Choroid plexus epithelial cell (primary cell): ENCODE data around the gene UBE2Q2.
"Not testable (repeated sequence)": the region's sequence is repeated elsewhere in the genome, so short reads cannot be mapped to it uniquely, and the experiment has no call there.

Source experiments
- DNase-seq: peaks from one replicate; pipeline ENCODE4 v3.0.0-alpha.2; 2010; ENCODE audit warnings: low read depth
- H3K4me3 ChIP-seq: 2 replicates; pipeline ENCODE4 v1.5.1; 2011; ENCODE audit warnings: low read depth, mild to moderate bottlenecking, control low read depth, low read length, moderate library complexity
- TF ChIP-seq, protein P1 (sequence below): conservative IDR thresholded peaks from 2 replicates; pipeline ENCODE4 v1.5.1; 2011; ENCODE audit warnings: low read depth, mild to moderate bottlenecking, control low read depth, inconsistent platforms, low read length, moderate library complexity

The UBE2Q2 gene

DNA sequence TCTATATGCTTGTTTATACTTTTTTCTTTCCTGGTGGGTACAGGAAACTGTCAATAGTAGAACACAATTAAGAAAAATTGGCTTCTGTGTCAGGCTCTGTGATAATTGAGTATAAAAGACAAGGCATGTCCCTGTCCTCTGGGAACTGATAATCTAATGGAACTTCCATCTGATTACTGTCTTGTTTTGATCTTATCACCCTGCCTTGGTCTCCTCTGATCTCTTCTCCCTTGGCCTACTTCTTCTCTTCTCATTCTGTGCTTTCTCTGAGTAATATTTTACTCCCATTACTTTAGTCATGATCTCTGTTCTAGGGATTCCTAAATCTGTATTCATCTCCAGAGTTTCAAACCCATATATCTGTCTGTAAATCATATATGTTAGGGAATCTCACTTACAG, 14.6 kb downstream of the UBE2Q2 start:
- no peak for DNase-seq
- no peak overlapping the region for H3K4me3 ChIP-seq
- TF ChIP-seq, protein P1, sequence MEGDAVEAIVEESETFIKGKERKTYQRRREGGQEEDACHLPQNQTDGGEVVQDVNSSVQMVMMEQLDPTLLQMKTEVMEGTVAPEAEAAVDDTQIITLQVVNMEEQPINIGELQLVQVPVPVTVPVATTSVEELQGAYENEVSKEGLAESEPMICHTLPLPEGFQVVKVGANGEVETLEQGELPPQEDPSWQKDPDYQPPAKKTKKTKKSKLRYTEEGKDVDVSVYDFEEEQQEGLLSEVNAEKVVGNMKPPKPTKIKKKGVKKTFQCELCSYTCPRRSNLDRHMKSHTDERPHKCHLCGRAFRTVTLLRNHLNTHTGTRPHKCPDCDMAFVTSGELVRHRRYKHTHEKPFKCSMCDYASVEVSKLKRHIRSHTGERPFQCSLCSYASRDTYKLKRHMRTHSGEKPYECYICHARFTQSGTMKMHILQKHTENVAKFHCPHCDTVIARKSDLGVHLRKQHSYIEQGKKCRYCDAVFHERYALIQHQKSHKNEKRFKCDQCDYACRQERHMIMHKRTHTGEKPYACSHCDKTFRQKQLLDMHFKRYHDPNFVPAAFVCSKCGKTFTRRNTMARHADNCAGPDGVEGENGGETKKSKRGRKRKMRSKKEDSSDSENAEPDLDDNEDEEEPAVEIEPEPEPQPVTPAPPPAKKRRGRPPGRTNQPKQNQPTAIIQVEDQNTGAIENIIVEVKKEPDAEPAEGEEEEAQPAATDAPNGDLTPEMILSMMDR, result no peak

DNA sequence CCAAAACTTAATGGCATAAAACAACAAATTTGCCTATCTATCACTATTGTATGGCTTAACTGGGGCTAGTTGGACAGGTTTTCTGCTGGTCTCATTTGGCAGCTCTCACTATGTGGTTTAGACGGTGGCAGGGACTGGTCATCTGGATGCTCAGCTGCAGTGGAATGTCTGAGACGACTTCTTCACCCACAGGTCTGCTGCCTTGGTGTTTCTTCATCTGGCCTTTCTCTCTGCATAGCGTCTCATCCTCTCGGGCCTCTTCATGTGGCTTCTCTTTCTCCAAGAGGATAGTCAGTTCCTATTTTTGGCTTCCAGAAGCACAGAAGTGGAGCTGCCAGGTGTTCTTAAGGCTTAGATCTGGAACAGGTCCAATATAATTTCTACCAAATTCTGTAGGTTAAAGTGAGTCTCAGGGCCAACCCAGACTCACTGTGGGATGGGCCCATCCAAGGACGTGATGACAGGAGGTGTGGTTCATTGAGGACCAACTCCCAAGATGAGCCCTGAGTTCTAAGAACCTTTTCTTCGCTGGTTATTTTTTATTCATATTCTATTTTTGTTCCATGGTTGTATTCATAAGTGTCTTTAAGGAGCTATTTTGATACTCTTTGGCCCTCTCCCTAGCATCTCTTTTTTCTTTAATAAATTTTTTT, 18.6 kb downstream of the UBE2Q2 start:
- TF ChIP-seq, protein P1, result no peak
- no peak overlapping the region for H3K4me3 ChIP-seq
- peak; percentile 34 for DNase-seq

DNA sequence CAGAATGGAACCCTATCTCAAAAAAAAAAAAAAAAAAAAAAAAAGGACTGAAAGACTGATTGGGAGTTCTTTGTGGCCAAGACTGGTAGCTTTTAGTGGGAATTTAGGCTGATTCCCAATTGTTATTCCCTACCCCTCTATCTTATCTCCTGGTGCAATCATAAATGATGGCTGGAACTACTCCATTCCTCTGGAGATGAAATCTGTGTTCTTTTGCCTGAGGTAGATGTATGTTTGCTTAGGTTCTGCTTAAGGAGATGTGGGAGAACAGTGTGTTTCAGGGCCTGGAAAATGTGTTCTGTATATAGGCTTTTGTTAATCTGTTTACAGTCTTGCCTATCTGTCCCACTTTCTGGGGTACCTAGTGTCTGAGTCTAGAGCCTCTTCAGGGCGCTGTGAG, 19.5 kb downstream of the UBE2Q2 start:
- DNase-seq, result no peak
- TF ChIP-seq, protein P1, result no peak
- H3K4me3 ChIP-seq, result no peak overlapping the region

DNA sequence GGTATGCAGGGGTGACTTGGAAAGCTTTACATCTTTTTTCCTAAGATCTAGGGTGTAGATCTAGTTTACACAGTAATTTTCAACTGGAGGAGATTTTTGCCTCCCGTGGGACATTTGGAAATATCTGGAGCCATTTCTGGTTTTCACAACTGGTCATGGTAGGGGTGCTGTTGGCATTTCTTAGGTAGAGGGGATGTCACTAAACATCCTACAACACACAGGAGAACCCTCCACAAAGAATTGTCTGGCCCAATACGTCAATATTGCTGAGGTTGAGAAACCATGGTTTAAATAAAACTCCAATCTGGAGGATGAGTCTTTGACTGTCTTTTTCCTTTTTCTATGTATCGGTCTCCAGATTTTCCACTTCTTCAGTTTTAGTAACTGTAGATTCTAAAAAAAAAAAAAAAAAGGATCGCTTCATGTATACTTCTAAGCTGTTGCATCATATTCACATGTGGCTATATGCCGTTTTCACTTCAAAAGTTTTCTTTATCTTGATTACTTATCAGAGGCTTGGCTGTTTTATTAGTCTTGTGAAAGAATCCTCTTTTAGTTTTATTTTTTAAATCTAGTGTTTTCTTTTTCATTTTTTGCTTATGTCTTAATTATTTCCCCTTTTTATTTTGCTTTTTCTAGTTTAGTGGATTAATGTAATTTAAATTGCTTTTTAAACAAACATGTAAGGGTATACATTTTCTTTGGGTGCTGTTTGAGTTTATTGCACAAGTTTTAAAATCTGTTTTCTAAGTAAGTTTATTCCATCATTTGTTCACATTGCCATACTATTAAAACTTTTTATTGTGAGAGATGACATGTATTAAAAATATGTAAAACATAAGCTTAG, 21.2 kb downstream of the UBE2Q2 start:
- TF ChIP-seq, protein P1, result no peak
- DNase-seq, result no peak
- no peak overlapping the region for H3K4me3 ChIP-seq

DNA sequence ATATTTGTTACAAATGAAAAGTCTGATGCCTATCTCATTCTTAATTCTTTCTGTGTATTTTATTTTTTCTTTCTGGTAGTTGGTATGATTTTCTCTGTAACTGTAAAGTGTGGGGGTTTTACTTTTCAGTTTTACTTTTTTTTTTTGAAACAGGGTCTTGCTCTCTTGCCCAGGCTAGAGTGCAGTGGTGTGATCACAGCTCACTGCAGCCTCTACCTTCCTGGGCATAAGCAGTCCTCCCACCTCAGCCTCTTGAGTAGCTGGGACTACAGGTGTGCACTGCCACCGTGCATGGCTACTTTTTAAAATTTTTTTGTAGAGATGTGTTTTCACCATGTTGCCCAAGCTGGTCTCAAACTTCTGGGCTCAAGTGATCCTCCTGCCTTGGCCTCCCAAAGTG, 22.8 kb downstream of the UBE2Q2 start:
- DNase-seq, H3K4me3 ChIP-seq: not testable (repeated sequence)

DNA sequence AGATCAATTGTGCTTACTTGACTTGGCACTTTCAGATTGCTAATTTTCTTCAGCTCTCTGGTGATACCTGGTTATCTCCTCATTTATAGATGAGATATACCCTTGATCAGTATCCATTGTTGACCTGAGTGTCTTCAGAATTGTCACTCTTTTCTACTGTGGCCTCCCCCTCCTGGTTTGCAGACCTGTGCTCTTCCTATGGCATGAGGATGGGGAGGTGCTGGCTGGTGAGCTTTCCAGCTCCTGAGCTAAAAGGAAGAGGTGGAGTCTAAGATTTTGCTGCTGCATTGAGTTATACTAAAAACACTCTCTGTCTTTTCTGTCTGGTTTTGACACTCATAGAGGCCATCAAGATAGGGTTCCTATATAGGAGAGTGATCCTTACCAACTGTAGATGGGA, 23.7 kb downstream of the UBE2Q2 start:
- DNase-seq, result no peak
- no peak overlapping the region for H3K4me3 ChIP-seq
- TF ChIP-seq, protein P1, result no peak

DNA sequence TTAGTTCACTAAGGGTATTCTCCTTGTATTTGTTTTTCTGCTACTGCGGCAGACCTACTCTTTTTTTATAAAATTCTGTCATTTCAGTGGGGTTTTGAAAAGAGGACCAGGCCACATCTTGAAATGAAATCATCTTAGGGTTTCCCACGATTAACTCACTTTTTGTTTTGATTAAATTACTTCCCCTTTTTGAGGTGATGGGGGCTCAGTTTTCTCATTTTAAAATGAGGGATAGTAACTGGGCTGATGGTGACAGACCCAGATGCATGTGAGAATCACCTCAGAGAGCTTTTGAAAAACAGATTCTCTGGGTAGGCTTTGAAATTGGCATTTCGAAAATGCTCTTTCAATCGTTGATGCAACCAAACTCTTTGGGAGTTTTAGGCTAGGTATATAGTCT, 24.2 kb downstream of the UBE2Q2 start:
- no peak for DNase-seq
- no peak overlapping the region for H3K4me3 ChIP-seq
- TF ChIP-seq, protein P1, result no peak
